Keratinocyte (primary cell): ENCODE measurements around the gene RBBP9. TPM values are rescaled to one million over a fixed set of nuclear protein-coding genes. Genes with fewer than 3 reads are reported as not detected.

Source experiments
- DNase-seq: peaks from one replicate; pipeline ENCODE4 v3.0.0-alpha.2; 2011; ENCODE audit warnings: low read depth, missing footprints, low spot score
- FAIRE-seq: peaks from 2 replicates; lab custom pipeline; 2011; peaks lifted over from hg19 to GRCh38; lab: Jason Lieb, UNC
- H2AFZ ChIP-seq: 2 replicates; pipeline ENCODE4 v1.6.0; 2012; ENCODE audit warnings: low read length, control low read depth, inconsistent platforms; ENCODE audit not compliant: control insufficient read depth
- H3K27ac ChIP-seq: 2 replicates; pipeline ENCODE4 v1.5.1; 2011; ENCODE audit warnings: low read length; ENCODE audit not compliant: control insufficient read depth, insufficient read depth
- H3K27me3 ChIP-seq: 3 replicates; pipeline ENCODE4 v1.6.0; 2011; ENCODE audit warnings: low read length; ENCODE audit not compliant: control insufficient read depth, insufficient read depth; ENCODE audit errors: extremely low read depth
- H3K36me3 ChIP-seq, 2 experiments: 2 replicates in 1 of 2; 3 replicates in 1 of 2; pipeline ENCODE4 v1.5.1; 2011; ENCODE audit warnings: low read length in 2 of 2, mild to moderate bottlenecking in 1 of 2; ENCODE audit not compliant: control insufficient read depth in 2 of 2, insufficient read depth in 2 of 2; ENCODE audit errors: extremely low read depth in 1 of 2
- H3K4me1 ChIP-seq: 3 replicates; pipeline ENCODE4 v1.5.1; 2011; ENCODE audit warnings: low read length; ENCODE audit not compliant: control insufficient read depth, insufficient read depth; ENCODE audit errors: extremely low read depth
- H3K4me2 ChIP-seq: 3 replicates; pipeline ENCODE4 v1.6.0; 2011; ENCODE audit warnings: low read depth, low read length; ENCODE audit not compliant: control insufficient read depth, insufficient read depth; ENCODE audit errors: extremely low read depth
- H3K4me3 ChIP-seq, 3 experiments: fragments of 200-600 bp in 1 of 3; sonication (generic) in 1 of 3; 2 replicates in 2 of 3; 3 replicates in 1 of 3; pipeline ENCODE4 v1.5.1; 2011 to 2016; ENCODE audit warnings: low read length in 3 of 3, mild to moderate bottlenecking in 3 of 3, control low read depth in 2 of 3, inconsistent platforms in 1 of 3, low read depth in 1 of 3, mixed read lengths in 1 of 3, mixed run types in 1 of 3, moderate library complexity in 1 of 3; ENCODE audit not compliant: control insufficient read depth in 2 of 3, insufficient read depth in 2 of 3; ENCODE audit errors: extremely low read depth in 1 of 3
- H3K79me2 ChIP-seq: 2 replicates; pipeline ENCODE4 v1.6.0; 2012; ENCODE audit warnings: low read length; ENCODE audit not compliant: control insufficient read depth, insufficient read depth
- H3K9ac ChIP-seq: 3 replicates; pipeline ENCODE4 v1.6.0; 2011; ENCODE audit warnings: low read length; ENCODE audit not compliant: control insufficient read depth, insufficient read depth; ENCODE audit errors: extremely low read depth
- H3K9me1 ChIP-seq: 3 replicates; pipeline ENCODE4 v1.6.0; 2011; ENCODE audit warnings: low read length; ENCODE audit not compliant: control insufficient read depth, insufficient read depth; ENCODE audit errors: extremely low read depth
- H3K9me3 ChIP-seq: 2 replicates; pipeline ENCODE4 v1.5.1; 2012; ENCODE audit warnings: low read depth, low read length; ENCODE audit not compliant: control insufficient read depth
- H4K20me1 ChIP-seq: 3 replicates; pipeline ENCODE4 v1.6.0; 2011; ENCODE audit warnings: low read length; ENCODE audit not compliant: control insufficient read depth, insufficient read depth; ENCODE audit errors: extremely low read depth
- EZH2 ChIP-seq: IDR thresholded peaks from one replicate; pipeline ENCODE4 v1.6.1; 2012; ENCODE audit warnings: inconsistent platforms, mild to moderate bottlenecking, low read length, moderate library complexity
- dilution Hi-C: fragments of 300-500 bp; cut with MboI; formaldehyde crosslinking; loops from one replicate; pipeline ENCODE4 v1.7.0; 2020; ENCODE audit warnings: low sequenced_read_pairs; ENCODE audit not compliant: extremely low pct_ligation_motif_present
- polyA plus RNA-seq, 5 experiments: library from polyadenylated mRNA; depleted of rRNA in 3 of 5; stranded (reverse) in 3 of 5; stranded (forward) in 1 of 5; unstranded in 1 of 5; fragments of >200 nt; gene quantifications; 1 replicate in 1 of 5; 2 replicates in 3 of 5; 3 replicates in 1 of 5; pipeline versions ENCODE4 v1.2.1 to v1.2.3, GENCODE V29; 2011 to 2012; ENCODE audit warnings: missing spikeins in 2 of 5, low read depth in 1 of 5, low replicate concordance in 1 of 5
- TF ChIP-seq, protein P1 (sequence below), 3 experiments: IDR thresholded peaks in 1 of 3; conservative IDR thresholded peaks in 1 of 3; optimal IDR thresholded peaks in 1 of 3; 2 replicates in 2 of 3; 3 replicates in 1 of 3; pipeline versions ENCODE3 to v1.5.1; 2011; ENCODE audit warnings: low read length in 3 of 3, mild to moderate bottlenecking in 3 of 3, moderate library complexity in 2 of 3, control low read depth in 1 of 3, inconsistent platforms in 1 of 3; ENCODE audit not compliant: insufficient read depth in 2 of 3; ENCODE audit errors: extremely low read depth in 1 of 3

Gene RBBP9
- polyA plus RNA-seq, 1 donor (not counting 4 experiments of a cell fraction or from before 2014, with no cell fraction given) = 17.9 TPM

DNA sequence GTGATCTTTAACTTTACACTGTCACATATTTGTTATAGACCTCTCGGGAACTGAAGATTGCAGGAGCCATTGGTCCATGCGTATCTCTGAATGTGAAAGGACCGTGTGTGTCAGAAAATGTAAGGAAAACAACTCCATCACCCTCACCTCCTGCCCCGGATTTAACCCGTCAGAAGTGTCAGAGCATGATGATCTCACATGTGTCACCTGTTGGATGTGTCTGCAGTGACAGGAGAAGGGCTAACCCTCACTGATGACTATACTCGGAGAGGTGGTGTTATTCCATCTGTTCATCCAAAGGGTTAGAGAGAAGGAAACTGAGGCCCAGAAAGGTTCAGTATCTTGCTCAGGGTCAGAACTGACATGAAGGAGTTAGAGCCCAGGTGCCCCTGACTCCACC, 35.6 kb upstream of the RBBP9 start:
- no peak overlapping the region for H2AFZ ChIP-seq
- H3K4me2 ChIP-seq = no peak overlapping the region
- no peak overlapping the region for H3K4me3 ChIP-seq
- TF ChIP-seq, protein P1, sequence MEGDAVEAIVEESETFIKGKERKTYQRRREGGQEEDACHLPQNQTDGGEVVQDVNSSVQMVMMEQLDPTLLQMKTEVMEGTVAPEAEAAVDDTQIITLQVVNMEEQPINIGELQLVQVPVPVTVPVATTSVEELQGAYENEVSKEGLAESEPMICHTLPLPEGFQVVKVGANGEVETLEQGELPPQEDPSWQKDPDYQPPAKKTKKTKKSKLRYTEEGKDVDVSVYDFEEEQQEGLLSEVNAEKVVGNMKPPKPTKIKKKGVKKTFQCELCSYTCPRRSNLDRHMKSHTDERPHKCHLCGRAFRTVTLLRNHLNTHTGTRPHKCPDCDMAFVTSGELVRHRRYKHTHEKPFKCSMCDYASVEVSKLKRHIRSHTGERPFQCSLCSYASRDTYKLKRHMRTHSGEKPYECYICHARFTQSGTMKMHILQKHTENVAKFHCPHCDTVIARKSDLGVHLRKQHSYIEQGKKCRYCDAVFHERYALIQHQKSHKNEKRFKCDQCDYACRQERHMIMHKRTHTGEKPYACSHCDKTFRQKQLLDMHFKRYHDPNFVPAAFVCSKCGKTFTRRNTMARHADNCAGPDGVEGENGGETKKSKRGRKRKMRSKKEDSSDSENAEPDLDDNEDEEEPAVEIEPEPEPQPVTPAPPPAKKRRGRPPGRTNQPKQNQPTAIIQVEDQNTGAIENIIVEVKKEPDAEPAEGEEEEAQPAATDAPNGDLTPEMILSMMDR (optimal IDR thresholded peaks at IDR 0.05 in 1 of 3, IDR thresholded peaks at IDR 0.05 in 1 of 3, conservative IDR thresholded peaks at IDR 0.05 in 1 of 3; ENCODE audit: extremely low read depth in 1 of 3, insufficient read depth in 2 of 3, low read length in 3 of 3) = no peak
- TF ChIP-seq EZH2 = no peak
- no peak overlapping the region for H3K27ac ChIP-seq
- dilution Hi-C loops = no loop called here
- H3K9ac ChIP-seq = no peak overlapping the region
- H3K9me3 ChIP-seq = no peaks in the 10 kb centered on the region
- H3K36me3 ChIP-seq = peaks cover 36 to 58% of the 10 kb centered on the region in 2 experiments
- no peaks in the 10 kb centered on the region for H4K20me1 ChIP-seq
- no peak for DNase-seq
- no peaks in the 10 kb centered on the region for H3K9me1 ChIP-seq
- FAIRE-seq = no peak
- peaks cover 1% of the 10 kb centered on the region for H3K79me2 ChIP-seq
- no peaks in the 10 kb centered on the region for H3K27me3 ChIP-seq
- H3K4me1 ChIP-seq = peaks cover 2% of the 10 kb centered on the region

DNA sequence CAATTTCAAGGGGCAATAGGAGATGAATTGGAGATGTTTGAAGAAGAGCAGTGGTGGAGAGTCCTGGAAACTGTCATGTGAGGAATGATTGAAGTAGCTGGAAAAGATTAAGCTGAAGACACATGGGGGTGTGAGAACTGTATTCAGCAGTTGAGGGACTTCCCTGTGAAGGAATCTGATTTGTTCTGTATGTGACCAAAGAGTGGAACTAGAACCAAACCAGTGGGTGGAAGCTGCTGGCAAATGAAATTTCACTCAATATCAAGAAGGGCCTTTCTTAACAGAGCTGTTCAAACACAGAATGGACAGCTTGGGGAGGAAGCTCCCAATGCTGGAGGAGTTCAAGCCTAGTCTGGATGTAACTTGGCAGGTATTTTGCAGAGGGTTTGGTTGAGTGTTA, 32.0 kb upstream of the RBBP9 start:
- H2AFZ ChIP-seq = no peak overlapping the region
- peaks cover 47 to 76% of the 10 kb centered on the region in 2 experiments for H3K36me3 ChIP-seq
- no peaks in the 10 kb centered on the region for H3K27me3 ChIP-seq
- H3K79me2 ChIP-seq = peaks cover 1% of the 10 kb centered on the region
- no peaks in the 10 kb centered on the region for H3K9me3 ChIP-seq
- H3K4me2 ChIP-seq = no peak overlapping the region
- dilution Hi-C loops = no loop called here
- no peak overlapping the region for H3K27ac ChIP-seq
- TF ChIP-seq, protein P1 (optimal IDR thresholded peaks at IDR 0.05 in 1 of 3, IDR thresholded peaks at IDR 0.05 in 1 of 3, conservative IDR thresholded peaks at IDR 0.05 in 1 of 3; ENCODE audit: extremely low read depth in 1 of 3, insufficient read depth in 2 of 3, low read length in 3 of 3) = no peak
- TF ChIP-seq EZH2 = no peak
- no peak for FAIRE-seq
- no peaks in the 10 kb centered on the region for H3K9me1 ChIP-seq
- no peak for DNase-seq
- no peak overlapping the region for H3K9ac ChIP-seq
- H4K20me1 ChIP-seq = no peaks in the 10 kb centered on the region
- peaks cover 20% of the 10 kb centered on the region for H3K4me1 ChIP-seq
- H3K4me3 ChIP-seq = no peak overlapping the region
